Lower leg skin (tissue), 3 donors: ENCODE measurements around the gene PILRA.

Experiments
- POLR2A ChIP-seq, 2 donors: fragments of 450-650 bp; IDR thresholded peaks; one replicate each; pipeline ENCODE4 v1.6.1; 2016 to 2017; ENCODE audit warnings: antibody characterized with exemption in 2 of 2, mild to moderate bottlenecking in 1 of 2, moderate library complexity in 1 of 2
- TF ChIP-seq, protein P1 (sequence below), 3 donors: fragments of 450-650 bp; IDR thresholded peaks; one replicate each; pipeline ENCODE4 v1.5.1; 2016; ENCODE audit warnings: antibody characterized with exemption in 3 of 3, mild to moderate bottlenecking in 3 of 3, moderate library complexity in 2 of 3

DNA sequence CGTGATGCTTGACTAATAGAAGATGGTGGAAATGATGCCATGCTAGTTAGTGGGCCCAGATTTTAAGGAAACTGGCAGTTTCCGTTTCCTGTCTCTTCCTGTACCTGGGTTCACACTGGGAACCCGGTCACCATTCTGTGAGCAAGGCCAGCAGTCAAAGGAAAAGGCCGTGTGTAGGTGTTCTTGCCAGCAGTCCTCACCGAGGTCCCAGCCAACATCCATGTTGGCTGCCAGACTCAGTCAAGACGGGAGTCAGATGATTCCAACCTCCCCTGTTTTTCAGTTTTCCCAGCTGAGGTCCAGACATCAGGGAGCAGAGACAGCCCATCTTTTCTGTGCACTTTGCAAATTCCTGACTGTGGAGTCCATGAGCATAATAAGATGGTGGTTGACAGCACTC is 30.5 kb upstream of the PILRA start:
- no peak for TF ChIP-seq POLR2A (IDR thresholded peaks at IDR 0.05)
- TF ChIP-seq, protein P1, sequence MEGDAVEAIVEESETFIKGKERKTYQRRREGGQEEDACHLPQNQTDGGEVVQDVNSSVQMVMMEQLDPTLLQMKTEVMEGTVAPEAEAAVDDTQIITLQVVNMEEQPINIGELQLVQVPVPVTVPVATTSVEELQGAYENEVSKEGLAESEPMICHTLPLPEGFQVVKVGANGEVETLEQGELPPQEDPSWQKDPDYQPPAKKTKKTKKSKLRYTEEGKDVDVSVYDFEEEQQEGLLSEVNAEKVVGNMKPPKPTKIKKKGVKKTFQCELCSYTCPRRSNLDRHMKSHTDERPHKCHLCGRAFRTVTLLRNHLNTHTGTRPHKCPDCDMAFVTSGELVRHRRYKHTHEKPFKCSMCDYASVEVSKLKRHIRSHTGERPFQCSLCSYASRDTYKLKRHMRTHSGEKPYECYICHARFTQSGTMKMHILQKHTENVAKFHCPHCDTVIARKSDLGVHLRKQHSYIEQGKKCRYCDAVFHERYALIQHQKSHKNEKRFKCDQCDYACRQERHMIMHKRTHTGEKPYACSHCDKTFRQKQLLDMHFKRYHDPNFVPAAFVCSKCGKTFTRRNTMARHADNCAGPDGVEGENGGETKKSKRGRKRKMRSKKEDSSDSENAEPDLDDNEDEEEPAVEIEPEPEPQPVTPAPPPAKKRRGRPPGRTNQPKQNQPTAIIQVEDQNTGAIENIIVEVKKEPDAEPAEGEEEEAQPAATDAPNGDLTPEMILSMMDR (IDR thresholded peaks at IDR 0.05) = no peak
